ENCODE data around the gene ABCA7.

ABCA7 gene

DNA sequence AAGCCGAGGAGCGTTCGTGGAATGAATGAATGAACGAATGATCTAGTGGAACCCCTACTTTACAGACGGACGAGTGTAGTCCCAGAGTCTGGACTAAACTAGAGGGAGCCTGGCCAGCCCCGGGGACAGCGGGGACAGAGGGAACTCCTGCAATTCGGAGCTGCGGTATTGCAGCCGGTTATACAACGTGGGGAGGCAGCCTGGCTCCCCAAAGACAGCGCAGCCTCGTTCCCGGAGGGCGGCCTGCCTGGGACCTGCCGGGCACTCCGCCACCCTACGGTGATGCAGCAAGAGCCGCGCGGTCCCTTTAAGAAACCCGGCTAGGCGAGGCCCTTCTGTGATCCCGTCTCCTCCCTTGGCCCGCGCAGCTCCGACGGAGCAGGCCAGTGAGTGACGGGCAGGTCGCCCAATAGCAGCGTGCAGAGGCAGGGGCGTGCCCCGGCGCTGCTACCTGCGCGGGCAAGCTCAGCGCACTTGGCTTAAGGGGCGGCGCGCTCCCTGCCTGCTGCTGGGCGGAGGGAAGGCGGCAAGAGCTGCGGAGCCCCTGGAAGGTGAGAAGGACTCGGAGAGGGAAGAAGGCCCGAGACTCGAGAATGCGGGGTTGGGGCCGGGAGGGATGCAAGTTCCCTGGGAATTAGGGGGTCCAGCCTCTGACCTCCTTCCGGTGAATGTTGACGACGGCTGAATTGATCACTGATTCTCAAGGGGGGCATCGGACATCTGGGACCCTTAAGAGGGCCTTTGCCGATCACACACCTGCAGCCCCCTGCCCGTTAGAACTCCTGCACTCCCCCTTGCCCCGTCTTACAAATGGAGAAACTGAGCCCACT, at the start of gene ABCA7:
Gene ABCA7 (plus strand): TSS at position 462 of the 830 bp plus-strand sequence. CDS start 1,255 bp downstream, outside the sequence.
- DNase-seq, result peak; percentile 88

DNA sequence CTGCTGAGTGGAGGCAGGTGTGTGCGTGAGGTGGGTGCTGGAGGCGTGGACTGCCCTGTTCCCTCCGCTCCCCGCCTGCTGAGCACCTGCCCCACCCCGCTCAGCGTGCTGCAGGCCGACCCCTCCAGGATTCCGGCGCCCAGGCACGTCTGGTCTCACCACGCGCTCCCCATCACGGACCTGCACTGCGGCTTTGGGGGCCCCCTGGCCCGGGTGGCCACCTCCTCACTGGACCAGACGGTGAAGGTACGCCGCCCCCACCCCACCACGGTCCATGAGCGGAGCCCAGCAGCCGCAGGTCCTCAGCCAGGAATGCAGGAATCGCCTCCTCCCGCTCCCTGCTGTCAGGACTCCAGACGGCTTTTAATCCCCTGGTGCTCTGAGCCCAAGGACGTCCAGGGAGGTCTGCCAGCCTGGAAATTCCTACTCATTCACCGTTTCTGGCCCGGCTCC, 49.8 kb upstream of the ABCA7 start:
- no peak for DNase-seq

DNA sequence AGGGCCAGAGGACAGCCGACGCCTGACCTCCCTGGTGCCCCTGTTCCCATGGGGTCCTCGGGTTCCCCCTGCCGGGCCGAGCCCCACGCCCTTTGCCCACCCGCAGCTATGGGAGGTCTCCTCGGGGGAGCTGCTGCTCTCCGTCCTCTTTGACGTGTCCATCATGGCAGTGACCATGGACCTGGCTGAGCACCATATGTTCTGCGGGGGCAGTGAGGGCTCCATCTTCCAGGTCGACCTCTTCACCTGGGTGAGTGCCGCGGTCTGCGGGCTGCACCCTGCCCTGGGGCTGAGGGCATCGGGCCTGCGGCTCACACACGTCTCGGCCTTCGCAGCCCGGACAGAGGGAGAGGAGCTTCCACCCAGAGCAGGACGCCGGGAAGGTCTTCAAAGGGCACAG, 49.2 kb upstream of the ABCA7 start:
- DNase-seq, result no peak

- DNase-seq, result no peak
These were observed 48.6 kb upstream of the ABCA7 start for GRCh38 chr19:991174-991931.

GRCh38 chr19:991932-992669, 47.8 kb upstream of the ABCA7 start:
- DNase-seq, result no peak

- DNase-seq, result no peak
These were observed 47.2 kb upstream of the ABCA7 start for GRCh38 chr19:992670-993055.

DNA sequence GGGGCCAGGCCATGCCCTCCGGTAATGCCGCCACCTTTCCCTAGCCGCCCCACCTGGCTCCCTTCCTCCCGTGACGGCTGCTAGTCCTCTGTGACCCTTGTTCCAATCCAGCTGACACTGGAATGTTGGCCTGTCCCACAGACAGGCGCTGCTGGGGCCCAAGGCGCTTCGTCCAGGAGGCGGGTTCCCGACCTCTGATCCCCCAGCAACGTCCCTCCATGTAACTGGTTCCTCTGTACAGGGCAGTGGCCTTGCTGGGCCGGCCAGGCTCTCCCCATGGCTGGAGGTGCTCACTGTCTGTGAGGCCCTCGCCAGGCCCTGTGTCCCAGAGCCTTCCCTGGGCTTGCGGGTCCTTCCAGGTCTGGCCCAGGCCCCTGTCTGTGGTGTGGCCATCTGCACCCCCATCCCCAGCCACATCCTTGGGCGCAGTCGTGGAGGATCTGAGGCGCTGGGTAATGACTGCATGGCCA, 46.5 kb upstream of the ABCA7 start:
- no peak for DNase-seq

- DNase-seq, result no peak
These were observed 46.0 kb upstream of the ABCA7 start for GRCh38 chr19:993831-994393.

DNA sequence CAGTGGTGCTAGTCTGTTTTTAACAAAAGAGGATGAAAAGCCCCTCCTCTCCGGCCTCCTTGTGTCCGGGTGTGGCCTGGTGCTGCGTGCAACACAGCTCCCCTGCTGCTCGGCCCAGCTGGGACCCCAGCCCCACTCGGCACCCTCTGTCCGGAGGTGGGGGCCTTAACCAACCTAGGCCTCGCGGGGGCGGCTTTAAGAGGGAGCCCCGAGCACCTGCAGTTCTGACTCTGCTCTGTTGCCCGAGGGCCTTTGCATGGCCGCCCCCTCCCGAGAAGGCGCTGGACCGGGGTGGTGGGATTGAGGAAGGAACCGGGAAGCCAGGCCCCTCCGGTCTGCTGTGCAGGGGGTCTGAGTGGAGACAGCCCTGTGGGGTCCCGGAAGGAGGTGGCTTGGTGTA, 45.4 kb upstream of the ABCA7 start:
- DNase-seq, result no peak

DNA sequence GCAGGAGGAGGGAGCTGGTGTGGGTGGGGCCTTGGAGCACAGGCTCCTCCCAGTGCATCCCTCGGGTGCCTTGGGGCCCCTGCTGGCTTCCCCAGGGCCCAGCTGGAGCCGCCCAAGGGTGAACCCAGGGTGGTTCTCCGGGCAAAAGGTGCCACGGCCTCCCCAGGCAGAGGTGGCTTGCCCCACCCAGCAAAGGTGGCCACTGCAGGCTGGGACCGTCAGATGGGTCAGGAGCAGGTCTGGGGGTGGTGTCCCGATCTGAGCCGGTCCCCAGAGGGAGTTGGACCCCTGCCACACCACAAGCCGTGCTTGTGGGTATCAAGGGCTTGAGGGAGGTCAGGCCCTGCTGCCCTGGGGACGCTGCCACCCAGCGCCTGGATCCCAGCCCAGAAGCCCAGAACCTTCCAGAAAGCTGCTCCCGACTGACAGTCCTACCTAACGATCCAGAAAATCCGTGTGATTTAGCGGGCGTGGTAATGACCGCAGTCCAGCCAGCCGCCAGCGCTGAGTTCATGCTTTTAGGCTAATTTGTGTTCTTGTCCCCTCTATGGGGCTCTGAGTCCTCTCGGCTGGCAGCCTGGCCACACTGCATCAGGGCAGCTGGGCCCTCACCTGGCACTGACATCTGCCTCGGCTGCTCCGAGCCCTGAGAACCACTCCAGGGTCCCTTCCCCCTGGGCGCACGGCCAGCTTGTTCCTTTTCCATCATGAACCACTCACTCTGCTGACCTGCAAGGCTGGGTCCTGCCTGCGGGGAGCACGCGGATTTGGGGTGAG, 44.7 kb upstream of the ABCA7 start:
- DNase-seq, result no peak

DNA sequence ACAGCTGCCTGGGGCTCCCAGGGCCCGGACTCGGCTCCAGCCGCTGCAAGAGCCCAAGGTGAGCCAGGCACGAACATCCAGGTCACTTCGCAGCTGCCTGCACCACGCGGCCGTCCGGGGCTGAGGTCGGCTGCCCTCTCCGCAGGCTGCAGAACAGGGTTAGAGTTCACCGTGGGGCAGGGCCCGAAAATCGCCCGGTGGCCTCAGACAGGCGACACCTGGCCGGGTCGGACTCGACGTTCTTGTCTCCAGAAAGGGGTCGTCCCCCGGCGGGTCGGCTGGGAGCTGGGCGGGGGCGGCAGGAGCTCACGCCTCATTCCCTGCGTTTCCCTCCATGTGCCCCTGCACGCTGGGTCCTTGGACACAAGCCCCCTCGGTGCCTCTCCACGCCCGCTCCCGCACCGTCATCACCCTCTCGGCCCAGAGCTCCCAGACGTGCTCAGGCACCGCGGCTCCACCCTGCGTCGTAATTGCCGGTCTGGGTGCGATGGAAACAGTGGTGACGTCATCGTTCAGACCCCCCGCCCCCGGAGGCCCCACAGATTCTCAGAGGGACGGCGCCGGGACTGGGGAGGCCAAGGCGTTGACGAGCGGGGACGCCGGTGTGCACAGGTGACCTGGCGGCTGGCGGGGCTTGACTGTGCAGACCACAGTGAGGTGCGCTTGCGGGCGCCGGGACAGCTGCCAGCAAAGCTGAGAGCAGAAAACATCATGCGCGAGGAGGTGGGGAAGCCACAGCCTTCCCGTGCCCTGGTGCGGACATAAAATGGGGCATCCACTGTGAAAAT, 43.7 kb upstream of the ABCA7 start:
- no peak for DNase-seq

- DNase-seq, result no peak
These were observed 41.8 kb upstream of the ABCA7 start for GRCh38 chr19:998064-998463.

DNA sequence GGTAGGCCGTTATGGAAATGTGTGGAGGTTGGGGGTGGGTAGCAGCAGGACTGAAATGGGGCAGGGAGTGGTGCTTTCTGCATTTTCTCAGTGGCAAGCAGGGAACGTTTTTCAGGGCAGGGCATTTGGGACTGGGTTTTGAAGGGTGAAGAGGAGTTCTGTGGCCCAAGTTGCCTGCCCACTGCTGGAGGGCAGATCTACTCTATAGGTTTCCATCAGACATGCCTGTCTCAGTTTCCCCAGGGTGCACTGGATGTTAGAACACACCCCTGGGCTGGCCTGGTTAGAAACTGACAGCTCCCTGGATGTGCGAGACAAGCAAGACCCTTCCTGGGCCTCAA, 40.6 kb upstream of the ABCA7 start:
- no peak for DNase-seq

DNA sequence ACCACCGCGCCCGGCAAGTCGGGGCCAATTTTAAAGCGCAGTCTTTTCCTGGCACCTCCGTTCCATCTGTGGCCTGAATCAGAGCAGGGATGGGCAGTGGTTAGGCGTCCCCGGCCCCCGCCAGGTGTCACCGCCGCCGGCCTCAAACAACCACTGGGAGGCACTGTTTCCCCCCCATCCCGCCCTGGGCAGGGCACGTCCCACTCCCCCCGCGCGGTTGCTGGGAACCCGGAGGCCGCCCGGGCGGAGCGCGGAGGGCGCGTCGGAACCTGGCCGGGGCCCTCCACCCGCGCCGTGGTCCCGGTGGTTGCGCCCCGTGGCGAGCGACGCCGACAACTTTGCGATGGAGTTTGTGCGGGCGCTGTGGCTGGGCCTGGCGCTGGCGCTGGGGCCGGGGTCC, 39.8 kb upstream of the ABCA7 start, which contains the start of gene GRIN3B:
Gene GRIN3B (plus strand): TSS at position 325 of the 400 bp plus-strand sequence. CDS start 19 bp downstream, at position 344.
- no peak for DNase-seq

GRCh38 chr19:1000591-1001537, 39.0 kb upstream of the ABCA7 start:
- no peak for DNase-seq

GRCh38 chr19:1001538-1002166, 38.3 kb upstream of the ABCA7 start:
- no peak for DNase-seq

DNA sequence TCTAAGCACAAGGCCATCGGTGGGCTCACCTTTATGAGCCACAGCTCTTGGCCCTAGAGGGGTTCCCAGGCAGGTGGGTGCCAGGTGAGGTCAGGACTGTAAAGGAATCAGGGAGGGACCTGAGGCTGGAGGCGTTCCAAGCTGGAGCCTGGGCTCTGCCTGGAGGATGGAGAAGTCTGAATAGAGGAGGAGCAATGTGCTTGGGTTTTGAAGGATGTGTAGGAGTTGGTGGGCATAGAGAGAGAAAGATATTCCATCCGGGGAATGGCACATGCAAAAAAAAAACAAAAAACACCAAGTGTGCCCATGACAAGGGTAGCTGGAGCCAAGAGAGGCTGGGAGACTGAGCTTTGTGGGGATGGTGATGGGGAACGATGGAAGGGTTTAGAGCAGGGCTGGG, 37.3 kb upstream of the ABCA7 start:
- no peak for DNase-seq

DNA sequence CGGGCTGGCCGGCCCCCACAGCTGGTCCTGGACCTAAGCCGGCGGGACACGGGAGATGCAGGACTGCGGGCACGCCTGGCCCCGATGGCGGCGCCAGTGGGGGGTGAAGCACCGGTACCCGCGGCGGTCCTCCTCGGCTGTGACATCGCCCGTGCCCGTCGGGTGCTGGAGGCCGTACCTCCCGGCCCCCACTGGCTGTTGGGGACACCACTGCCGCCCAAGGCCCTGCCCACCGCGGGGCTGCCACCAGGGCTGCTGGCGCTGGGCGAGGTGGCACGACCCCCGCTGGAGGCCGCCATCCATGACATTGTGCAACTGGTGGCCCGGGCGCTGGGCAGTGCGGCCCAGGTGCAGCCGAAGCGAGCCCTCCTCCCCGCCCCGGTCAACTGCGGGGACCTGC, 36.6 kb upstream of the ABCA7 start:
- no peak for DNase-seq

GRCh38 chr19:1004204-1004802, 35.6 kb upstream of the ABCA7 start:
- DNase-seq, result no peak

All from NCI-H510A (cell line).